Measurements from ENCODE around the gene WBP4.

- TF ChIP-seq CTCF (IDR thresholded peaks at IDR 0.05; ENCODE audit: low read depth, low read length, missing input control), result no peak
- no peak for TF ChIP-seq REST (IDR thresholded peaks at IDR 0.05)
- TF ChIP-seq FOXA1 (IDR thresholded peaks at IDR 0.05), result no peak
- no peak for TF ChIP-seq MAX (IDR thresholded peaks at IDR 0.05)
- no peak for TF ChIP-seq JUND (IDR thresholded peaks at IDR 0.05)
- TF ChIP-seq RAD21 (IDR thresholded peaks at IDR 0.05), result no peak
- TF ChIP-seq EGR1 (IDR thresholded peaks at IDR 0.05; ENCODE audit: low read depth in 2 of 2), result no peak
- no peak for TF ChIP-seq SP1 (IDR thresholded peaks at IDR 0.05)
- TF ChIP-seq YY1 (IDR thresholded peaks at IDR 0.05), result no peak
- no peak for TF ChIP-seq TAF1 (conservative IDR thresholded peaks at IDR 0.05)
- TF ChIP-seq GABPA (IDR thresholded peaks at IDR 0.05 in 1 of 2, conservative IDR thresholded peaks at IDR 0.05 in 1 of 2), result no peak
- no peak for TF ChIP-seq ATF3 (IDR thresholded peaks at IDR 0.05)
These were observed 37.5 kb downstream of the WBP4 start for GRCh38 chr13:41098761-41099160.
